ENCODE measurements around the gene ARL3.

Gene ARL3

GRCh38 chr10:102740229-102740628 lies 26.0 kb upstream of the ARL3 start:
- H3K4me3 ChIP-seq (ENCODE audit: low read length): no peak overlapping the region
- H3K27ac ChIP-seq (ENCODE audit: low read depth, low read length): no peak overlapping the region
- H3K9me2 ChIP-seq (replicated peaks; ENCODE audit: control insufficient read depth, low read length): no peaks in the 10 kb centered on the region; the same call in 1 of the 2 replicates
- no peak overlapping the region for H3K4me2 ChIP-seq (ENCODE audit: low read length)
- no peaks in the 10 kb centered on the region for H3K27me3 ChIP-seq (ENCODE audit: control insufficient read depth, low read length)
- peaks cover 15% of the 10 kb centered on the region for H3K79me2 ChIP-seq (ENCODE audit: control insufficient read depth, low read length)
- H3K9me3 ChIP-seq (ENCODE audit: control insufficient read depth, insufficient read depth, low read length): no peaks in the 10 kb centered on the region
- TF ChIP-seq EZH2phosphoT487 (IDR thresholded peaks at IDR 0.05; ENCODE audit: borderline replicate concordance, low read length) (no peak), CTCF (IDR thresholded peaks at IDR 0.05; ENCODE audit: low read depth, low read length, poor library complexity, severe bottlenecking) (no peak)
- peaks cover 14% of the 10 kb centered on the region; the same call in 1 of the 2 replicates for H3K36me3 ChIP-seq (ENCODE audit: control insufficient read depth, low read length)
- peaks cover 15% of the 10 kb centered on the region for H3F3A ChIP-seq (ENCODE audit: control insufficient read depth, insufficient read depth)
- peaks cover 30% of the 10 kb centered on the region for H3K4me1 ChIP-seq (ENCODE audit: control insufficient read depth, low read length)
- H4K20me1 ChIP-seq (ENCODE audit: control insufficient read depth, insufficient read depth, low read depth, low read length): no peaks in the 10 kb centered on the region

DNA sequence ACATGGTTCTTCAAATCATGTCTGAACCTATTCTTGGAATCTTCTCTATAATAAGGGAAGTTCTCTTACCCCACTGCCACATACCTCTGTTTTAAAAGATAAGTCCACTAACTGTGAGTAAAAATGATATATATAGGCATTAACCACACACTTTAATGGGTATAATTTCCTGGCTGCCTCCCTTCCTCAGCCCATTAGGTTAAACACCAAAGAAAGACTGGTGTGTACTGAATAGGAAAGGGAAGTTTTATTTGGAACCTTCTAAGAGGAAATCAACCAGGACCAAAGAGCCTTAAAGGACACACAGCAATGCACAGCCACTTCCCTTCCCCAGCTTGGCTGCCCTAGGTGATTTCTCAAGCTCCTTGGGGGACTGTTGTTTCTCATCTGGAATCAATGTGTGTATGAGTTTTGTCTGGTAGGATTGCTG lies 24.5 kb upstream of the ARL3 start:
- Histone ChIP-seq H4K20me1 (ENCODE audit: control insufficient read depth, insufficient read depth, low read depth, low read length) (no peaks in the 10 kb centered on the region), H3K9me3 (ENCODE audit: control insufficient read depth, insufficient read depth, low read length) (no peaks in the 10 kb centered on the region), H3K79me2 (ENCODE audit: control insufficient read depth, low read length) (no peaks in the 10 kb centered on the region), H3F3A (ENCODE audit: control insufficient read depth, insufficient read depth) (peaks cover 15% of the 10 kb centered on the region), H3K4me1 (ENCODE audit: control insufficient read depth, low read length) (peaks cover 22% of the 10 kb centered on the region), H3K4me2 (ENCODE audit: low read length) (no peak overlapping the region), H3K9me2 (replicated peaks; ENCODE audit: control insufficient read depth, low read length) (no peaks in the 10 kb centered on the region; the same call in 1 of the 2 replicates), H3K27me3 (ENCODE audit: control insufficient read depth, low read length) (no peaks in the 10 kb centered on the region), H3K36me3 (ENCODE audit: control insufficient read depth, low read length) (peaks cover 27% of the 10 kb centered on the region), H3K27ac (ENCODE audit: low read depth, low read length) (no peak overlapping the region), H3K4me3 (ENCODE audit: low read length) (no peak overlapping the region)
- no peak for TF ChIP-seq CTCF (IDR thresholded peaks at IDR 0.05; ENCODE audit: low read depth, low read length, poor library complexity, severe bottlenecking)
- TF ChIP-seq EZH2phosphoT487 (IDR thresholded peaks at IDR 0.05; ENCODE audit: borderline replicate concordance, low read length): no peak

DNA sequence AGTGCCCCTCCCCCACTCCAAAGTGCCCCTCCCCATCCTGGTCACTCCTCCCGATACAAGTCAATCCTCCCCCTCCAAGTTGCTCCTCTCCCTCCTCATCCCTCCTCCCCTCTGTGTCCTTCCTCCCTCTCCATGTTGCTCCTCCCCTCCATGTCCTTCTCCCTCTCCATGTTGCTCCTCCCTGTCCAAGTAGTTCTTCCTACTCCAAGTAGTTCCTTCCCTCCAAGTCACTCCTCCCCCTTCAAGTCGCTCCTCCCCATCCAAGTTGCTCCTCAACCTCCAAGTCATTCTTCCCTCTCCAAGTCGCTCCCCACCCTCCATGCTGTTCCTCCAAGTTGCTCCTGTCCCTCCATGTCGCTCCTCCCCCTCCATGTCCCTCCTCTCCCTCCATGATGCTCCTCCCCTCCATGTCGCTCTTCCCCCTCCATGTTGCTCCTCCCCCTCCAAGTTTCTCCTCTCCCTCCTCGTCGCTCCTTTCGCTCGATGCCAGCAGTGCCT lies 20.9 kb upstream of the ARL3 start:
- Histone ChIP-seq H3K79me2 (ENCODE audit: control insufficient read depth, low read length) (no peaks in the 10 kb centered on the region), H3K9me3 (ENCODE audit: control insufficient read depth, insufficient read depth, low read length) (no peaks in the 10 kb centered on the region), H3K36me3 (ENCODE audit: control insufficient read depth, low read length) (peaks cover 56% of the 10 kb centered on the region), H3F3A (ENCODE audit: control insufficient read depth, insufficient read depth) (peaks cover 7% of the 10 kb centered on the region; the same call in 1 of the 2 replicates), H3K4me2 (ENCODE audit: low read length) (no peak overlapping the region), H3K4me3 (ENCODE audit: low read length) (no peak overlapping the region), H3K4me1 (ENCODE audit: control insufficient read depth, low read length) (peaks cover 4% of the 10 kb centered on the region), H3K27ac (ENCODE audit: low read depth, low read length) (no peak overlapping the region), H4K20me1 (ENCODE audit: control insufficient read depth, insufficient read depth, low read depth, low read length) (no peaks in the 10 kb centered on the region), H3K27me3 (ENCODE audit: control insufficient read depth, low read length) (no peaks in the 10 kb centered on the region), H3K9me2 (replicated peaks; ENCODE audit: control insufficient read depth, low read length) (no peaks in the 10 kb centered on the region)
- TF ChIP-seq EZH2phosphoT487 (IDR thresholded peaks at IDR 0.05; ENCODE audit: borderline replicate concordance, low read length) (no peak), CTCF (IDR thresholded peaks at IDR 0.05; ENCODE audit: low read depth, low read length, poor library complexity, severe bottlenecking) (no peak)
